C4-2B (cell line): ENCODE results near the gene ZDHHC8.

Source experiments
- H3K27ac ChIP-seq: fragments of 450-650 bp; 2 replicates; pipeline ENCODE4 v1.5.1; 2017
- ZFX ChIP-seq: fragments of 450-650 bp; IDR thresholded peaks from 2 replicates; pipeline ENCODE4 v1.6.1; 2017
- TF ChIP-seq, protein P1 (sequence below): fragments of 450-650 bp; conservative IDR thresholded peaks from 2 replicates; pipeline ENCODE4 v1.5.1; 2017; ENCODE audit warnings: mild to moderate bottlenecking

The ZDHHC8 gene

DNA sequence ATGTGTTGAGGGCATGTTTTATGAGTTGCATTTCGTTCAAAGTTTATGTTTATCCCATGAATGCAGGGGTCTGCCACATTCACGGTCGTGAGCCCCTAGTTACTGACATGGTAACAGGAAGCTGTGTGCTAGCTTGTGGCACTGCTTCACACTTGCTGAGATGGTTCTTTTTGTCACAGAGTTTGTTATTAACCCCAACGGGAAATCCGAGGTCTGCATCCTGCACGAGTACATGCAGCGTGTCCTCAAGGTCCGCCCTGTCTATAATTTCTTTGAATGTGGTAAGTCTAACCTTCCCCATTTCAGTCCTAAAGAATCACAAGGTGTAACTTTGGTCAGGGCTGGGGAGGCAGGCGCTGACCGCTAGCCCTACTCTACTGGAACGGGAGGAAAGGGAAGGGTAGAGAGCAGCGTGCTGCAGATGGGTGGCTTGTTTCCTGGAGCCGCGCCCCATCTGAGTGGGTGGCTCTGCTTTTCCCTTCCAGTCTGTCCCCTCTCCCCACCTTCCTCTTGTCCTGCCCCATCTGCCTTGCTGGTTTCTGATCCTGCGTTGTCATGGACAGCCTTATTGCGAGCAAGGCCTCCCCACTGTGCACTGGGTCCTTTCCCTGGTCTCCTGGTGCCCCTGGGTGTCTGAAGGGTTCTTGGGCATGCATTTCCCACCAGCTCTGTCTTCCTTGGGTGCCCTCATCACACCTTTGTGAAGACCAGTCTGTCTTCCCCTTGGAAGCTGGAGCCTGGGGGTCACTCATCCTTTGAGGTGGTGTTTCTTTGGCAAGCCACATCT lies 39.7 kb upstream of the ZDHHC8 start:
- TF ChIP-seq ZFX: no peak
- TF ChIP-seq, protein P1, sequence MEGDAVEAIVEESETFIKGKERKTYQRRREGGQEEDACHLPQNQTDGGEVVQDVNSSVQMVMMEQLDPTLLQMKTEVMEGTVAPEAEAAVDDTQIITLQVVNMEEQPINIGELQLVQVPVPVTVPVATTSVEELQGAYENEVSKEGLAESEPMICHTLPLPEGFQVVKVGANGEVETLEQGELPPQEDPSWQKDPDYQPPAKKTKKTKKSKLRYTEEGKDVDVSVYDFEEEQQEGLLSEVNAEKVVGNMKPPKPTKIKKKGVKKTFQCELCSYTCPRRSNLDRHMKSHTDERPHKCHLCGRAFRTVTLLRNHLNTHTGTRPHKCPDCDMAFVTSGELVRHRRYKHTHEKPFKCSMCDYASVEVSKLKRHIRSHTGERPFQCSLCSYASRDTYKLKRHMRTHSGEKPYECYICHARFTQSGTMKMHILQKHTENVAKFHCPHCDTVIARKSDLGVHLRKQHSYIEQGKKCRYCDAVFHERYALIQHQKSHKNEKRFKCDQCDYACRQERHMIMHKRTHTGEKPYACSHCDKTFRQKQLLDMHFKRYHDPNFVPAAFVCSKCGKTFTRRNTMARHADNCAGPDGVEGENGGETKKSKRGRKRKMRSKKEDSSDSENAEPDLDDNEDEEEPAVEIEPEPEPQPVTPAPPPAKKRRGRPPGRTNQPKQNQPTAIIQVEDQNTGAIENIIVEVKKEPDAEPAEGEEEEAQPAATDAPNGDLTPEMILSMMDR: no peak
- H3K27ac ChIP-seq: no peak overlapping the region

- no peak overlapping the region for H3K27ac ChIP-seq
- TF ChIP-seq, protein P1: no peak
- no peak for TF ChIP-seq ZFX
Measured at GRCh38 chr22:20092477-20092854, 39.1 kb upstream of the ZDHHC8 start.

- no peak overlapping the region for H3K27ac ChIP-seq
- TF ChIP-seq, protein P1: no peak
- no peak for TF ChIP-seq ZFX
Measured at GRCh38 chr22:20093418-20094196, 38.0 kb upstream of the ZDHHC8 start.

- no peak overlapping the region for H3K27ac ChIP-seq
- TF ChIP-seq, protein P1: no peak
- no peak for TF ChIP-seq ZFX
Measured at GRCh38 chr22:20094197-20094807, 37.3 kb upstream of the ZDHHC8 start.

- no peak for TF ChIP-seq ZFX
- TF ChIP-seq, protein P1: no peak
- no peak overlapping the region for H3K27ac ChIP-seq
Measured at GRCh38 chr22:20095521-20095920, 36.1 kb upstream of the ZDHHC8 start.

GRCh38 chr22:20096574-20097420 lies 34.8 kb upstream of the ZDHHC8 start:
- H3K27ac ChIP-seq: no peak overlapping the region

More at GRCh38 chr22:20096574-20097420, 34.8 kb upstream of the ZDHHC8 start:
- TF ChIP-seq ZFX: no peak
- TF ChIP-seq, protein P1: no peak
